NCI-H226 (cell line): ENCODE data around the gene EQTN.

ENCODE experiments used
- DNase-seq: peaks from one replicate; pipeline ENCODE4 v3.0.0-alpha.2; 2015

Gene EQTN

GRCh38 chr9:27297050-27297449, at the start of gene EQTN:
Gene EQTN (minus strand): TSS chr9:27297150. CDS start chr9:27297055, 95 bp downstream.
- DNase-seq: no peak

- no peak for DNase-seq
These were observed 47.8 kb upstream of the EQTN start for GRCh38 chr9:27344776-27345175.

DNA sequence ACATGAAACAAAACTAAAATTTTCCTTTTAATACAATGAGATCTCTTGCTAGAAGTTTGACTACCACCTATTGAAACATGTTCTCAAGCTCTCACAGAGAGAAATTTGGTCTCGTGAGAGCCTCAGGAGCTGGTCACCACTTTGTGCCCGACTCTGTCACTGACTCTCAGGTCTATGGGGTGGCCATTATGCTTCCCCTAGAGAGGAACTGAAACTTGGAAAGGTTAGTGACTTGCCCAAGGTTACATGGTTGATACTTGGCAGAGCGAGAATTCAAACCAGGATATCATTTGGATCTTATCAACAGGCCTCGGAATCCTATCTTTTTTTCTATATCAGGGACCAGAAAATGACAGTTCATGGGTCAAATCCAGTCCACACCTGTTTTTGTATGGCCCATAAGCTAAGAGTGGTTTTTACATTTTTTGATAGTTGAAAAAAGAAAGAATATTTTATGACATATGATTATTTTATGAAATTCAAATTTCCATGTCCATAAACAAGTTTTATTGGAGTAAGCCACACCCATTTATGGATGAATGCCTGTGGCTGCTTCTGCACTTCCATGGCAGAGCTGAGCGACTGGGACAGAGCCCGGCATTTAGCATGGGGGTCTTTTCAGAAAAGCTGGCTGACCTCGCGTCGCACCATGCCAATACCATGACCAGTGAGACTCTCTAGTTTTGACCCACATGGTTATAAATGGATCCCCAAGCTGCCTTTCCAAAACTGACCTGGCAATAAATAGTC, 44.8 kb upstream of the EQTN start:
- no peak for DNase-seq

- DNase-seq: no peak
These were observed 44.1 kb upstream of the EQTN start for GRCh38 chr9:27340961-27341511.

DNA sequence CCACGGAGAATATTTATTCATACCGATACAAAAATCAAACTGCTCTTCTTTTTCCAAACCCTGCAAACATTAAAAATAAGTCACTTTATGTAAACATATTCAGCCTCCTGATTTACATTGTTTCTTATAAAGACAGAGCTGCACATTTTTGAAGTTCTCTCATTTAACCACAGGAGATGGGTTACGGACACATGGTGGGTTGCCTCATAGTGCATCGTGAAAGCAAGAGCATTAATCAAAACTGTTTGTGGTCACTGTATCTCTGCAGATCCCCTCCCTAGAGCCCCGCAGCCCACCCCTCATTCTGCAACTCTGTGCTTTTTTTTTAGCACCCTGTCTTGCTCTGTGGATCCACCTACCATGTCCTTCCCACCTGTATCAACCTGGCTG, 43.3 kb upstream of the EQTN start:
- DNase-seq: no peak

DNA sequence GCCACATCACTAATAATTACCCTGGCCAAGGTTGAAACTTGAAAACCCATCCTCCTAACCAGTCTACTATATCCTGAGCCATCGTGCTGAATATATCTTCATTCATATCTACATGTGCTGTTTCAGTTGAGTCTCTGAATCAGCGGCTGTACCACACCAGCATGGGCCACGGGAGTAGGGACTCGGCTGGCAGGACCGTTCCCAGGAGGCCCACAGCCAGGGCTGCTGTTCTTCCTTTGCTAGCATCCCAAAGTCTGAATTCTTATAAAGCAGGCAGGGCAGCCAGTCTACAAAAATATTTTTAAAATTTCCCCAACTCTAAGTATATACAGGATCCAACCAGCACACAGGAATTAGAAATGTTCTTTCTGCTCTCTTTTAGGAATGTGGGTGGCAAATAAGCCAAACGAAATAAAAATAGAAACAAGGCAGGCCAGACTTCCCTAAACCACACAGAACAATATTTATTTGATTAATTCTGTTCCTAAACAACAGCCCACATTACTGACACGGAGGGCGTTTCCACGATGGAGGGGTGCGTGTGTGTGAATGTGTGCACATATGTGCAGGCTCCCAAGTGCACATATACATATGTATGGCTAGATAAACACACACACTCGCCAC, 42.8 kb upstream of the EQTN start:
- no peak for DNase-seq

DNA sequence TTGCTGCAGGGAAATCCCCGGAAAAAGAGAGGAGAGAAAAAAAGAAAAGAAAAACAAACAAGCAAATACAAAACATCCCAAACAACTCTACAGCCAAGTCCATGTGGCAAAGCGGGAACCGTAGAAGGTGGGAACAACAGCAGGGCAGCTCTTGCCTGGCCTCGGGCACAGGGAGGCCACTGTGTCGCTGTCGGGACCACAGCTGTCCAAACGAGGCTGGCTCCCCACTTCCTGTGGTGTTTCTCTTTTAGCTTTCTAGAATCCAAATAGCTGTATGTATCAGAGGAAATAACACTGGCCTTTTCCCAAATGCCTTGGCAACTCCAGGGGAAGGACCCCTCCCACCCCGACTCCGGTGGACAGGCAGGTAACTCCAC, 41.6 kb upstream of the EQTN start:
- DNase-seq: no peak

DNA sequence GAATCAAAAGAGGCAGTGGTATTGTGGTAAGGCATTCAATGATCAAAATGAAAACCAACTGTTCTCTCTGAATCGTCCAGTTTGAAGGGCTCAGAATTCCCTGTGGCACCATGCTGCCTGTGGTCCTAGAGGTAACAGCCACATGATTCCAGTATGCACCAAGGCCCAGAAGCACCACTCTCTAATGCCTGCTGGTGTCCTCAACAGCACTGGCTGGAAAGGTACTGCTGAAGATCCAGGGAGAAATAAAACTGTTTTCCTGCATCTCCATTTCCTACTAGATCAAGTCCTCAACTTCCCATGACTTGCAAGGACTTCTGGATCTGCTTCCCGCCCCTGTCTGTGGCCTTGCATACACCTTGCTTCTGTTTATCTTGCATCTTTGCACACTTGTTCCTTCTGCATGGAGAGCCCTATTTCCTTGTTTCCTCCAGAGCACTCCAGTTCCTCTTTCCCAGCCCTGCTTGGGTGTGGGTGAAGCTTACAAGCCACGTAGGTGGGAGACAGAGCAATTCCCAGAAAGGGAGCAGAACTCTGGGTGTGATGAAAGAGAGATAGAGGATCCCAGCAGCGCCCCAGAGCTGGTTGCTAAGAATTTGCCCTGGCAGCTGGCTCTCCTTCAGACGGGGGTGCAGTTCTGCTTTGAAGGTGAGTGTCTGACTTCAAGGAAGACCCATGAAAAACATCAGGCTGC, 41.0 kb upstream of the EQTN start:
- DNase-seq: no peak

DNA sequence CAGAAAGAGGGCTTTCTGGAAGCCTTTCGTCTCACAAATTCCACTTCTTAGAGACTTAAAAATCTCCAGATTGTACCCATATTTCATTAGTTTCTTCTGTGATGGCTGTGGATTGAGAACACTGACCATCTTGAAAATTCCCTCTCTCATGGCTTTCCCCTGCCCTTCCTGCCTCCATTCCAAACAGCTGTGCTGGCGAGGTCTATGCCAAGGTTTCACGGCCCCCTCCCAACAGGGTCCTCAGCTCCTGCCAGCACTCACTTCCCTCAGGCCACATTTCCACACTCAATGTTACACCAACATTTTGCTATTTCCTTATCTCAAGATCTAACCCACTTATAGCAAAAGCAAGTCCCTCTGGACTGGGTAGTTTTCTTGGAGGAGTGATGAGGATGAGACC, 40.3 kb upstream of the EQTN start:
- DNase-seq: no peak

GRCh38 chr9:27336829-27337228, 39.9 kb upstream of the EQTN start:
- DNase-seq: no peak

- DNase-seq: no peak
These were observed 39.2 kb upstream of the EQTN start for GRCh38 chr9:27336126-27336525.

DNA sequence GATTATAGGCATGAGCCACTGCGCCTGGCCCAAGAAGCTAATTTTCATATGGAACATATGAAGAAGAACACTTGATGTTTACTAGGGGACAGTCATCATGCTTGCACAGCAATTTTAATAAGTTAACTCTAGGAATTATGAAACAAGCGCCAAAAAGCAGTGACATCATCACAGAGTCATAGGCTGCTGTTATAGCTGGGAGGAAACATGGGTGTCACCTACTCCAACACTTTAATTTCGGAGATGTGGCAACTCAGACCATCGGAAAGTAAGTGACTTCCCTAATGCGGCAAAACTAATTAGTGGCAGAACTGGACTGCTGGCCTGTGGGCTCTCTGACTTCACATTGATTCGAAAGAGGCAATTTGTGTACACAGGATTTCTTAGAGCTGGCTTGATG, 38.1 kb upstream of the EQTN start:
- DNase-seq: no peak

DNA sequence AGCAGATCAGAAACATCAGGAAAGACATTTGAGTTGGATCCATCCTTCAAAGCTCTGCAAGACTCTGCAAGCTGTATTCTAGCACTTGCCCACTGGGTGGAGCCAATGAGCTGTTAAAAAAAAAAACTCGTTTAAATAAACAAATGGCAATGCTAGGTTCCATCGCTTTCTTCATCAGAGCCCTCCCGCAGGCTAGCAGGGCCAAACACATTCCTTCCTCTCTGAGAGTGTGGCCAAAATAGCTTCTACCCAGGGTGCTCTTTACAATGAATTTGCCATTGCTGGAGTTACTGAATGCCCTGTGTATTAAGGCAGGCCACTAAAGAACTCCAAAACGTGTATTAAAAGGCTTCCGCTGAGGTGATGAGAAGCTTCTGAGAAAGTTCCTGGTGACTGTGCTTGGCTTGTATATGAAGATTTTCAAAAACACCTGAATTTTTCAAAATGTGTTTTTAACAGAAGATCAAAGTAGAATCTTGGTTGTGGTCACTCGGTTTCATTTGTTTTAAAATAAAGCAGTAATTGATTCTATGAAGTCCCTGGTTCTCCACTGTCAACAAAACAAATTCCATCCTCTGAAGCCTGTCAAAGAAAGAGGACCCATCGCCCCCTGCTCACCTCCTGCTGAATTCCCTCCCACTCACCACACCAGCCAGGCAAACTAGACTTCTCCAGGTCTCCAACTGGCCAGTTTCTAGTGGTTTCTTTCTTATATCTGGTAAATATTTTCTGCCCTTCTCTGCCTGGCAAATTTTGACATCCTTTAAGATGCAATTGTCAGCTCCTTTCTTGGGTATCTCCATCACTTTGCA, 36.5 kb upstream of the EQTN start:
- peak; percentile 26 for DNase-seq

GRCh38 chr9:27331393-27331792, 34.4 kb upstream of the EQTN start:
- DNase-seq: no peak

DNA sequence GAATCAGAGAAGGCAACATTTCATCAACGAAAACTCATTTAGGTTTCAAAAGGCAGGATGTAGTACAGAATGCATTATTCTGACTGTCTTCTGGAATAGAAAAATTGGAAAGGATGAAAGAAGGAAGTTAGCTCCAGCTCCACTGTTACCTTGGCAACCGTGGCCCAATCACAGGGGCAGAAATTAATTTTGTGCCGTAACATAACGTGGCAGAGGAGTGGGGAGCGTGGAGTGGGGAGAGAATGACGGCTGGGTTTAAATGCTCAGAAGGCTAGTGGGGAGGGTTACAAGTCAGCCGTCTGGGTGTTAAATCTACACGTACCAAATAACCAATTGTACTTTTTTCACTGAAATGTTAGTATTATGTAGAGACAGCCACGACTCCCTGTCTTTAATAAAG, 32.3 kb upstream of the EQTN start:
- DNase-seq: no peak

DNA sequence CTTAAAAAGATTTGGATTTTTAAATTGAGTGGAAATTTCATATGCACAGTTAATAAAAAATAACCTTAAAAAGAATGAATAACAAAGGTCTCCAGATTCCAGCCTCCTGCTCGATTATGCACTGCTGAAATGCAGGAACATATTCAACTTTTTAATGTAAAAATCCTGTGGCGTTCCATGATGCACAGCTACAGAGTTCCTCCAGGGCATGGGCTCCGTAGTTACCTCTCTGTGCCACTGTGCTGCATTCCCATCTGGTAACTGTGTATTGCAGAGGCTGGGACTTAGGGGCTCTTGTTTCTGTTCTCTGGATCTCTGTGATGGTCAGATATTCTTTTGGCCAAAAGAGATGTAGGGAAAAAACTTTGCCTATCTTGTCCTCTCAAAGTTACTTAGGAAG, 31.5 kb upstream of the EQTN start:
- no peak for DNase-seq

- no peak for DNase-seq
These were observed 14.2 kb upstream of the EQTN start for GRCh38 chr9:27311184-27311583.

DNA sequence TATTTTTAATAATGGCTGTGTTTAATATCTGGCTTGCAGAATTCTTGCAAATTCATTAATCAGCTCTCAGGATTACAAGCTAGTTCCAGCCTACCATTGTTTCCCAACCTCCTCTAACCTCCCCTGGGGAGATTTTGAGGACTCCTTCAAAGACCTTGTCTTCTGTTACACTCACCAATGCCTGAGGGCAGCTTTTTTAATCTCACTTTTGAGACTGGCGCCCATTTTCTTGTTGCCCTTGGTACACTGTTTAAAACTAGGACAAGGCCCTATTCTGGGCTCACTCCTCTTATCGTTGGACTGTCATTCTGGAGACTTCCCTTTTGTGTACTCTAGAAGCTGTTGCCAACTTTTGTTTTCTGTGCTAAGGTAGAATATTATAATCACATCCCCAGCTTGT, 13.6 kb upstream of the EQTN start:
- no peak for DNase-seq

DNA sequence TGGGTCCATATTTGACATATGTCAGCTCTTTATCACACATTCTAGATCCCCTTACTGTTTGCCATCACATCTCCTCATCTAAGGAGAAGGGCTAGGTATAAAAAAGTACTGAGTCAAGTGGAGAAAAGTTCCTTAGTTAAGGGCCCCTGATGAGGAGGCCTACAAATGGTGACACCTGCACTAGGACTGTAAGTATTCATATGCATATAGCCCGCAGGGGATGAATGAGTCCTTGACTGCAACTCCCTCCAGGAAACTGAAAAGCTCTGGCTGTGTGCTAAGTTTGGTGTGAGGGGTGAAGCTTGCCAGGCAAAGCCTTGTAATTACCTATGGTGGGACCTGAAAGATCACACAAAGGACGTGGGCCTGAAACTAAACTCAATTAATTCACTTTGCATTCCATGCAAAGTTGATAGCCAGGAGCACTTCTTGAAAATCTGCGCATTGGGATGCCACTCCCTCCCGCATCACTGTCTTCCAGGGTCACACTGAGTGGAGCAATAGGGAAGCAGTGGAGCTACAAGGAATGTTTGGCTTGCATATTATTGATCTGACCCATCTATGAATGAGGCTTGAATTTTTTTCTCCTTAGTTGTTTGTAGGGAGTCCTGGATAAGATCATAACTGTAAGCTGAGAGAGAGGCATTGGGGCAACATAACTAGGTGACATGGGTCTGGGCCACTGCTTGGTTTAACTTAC, 11.9 kb upstream of the EQTN start:
- DNase-seq: no peak

- DNase-seq: no peak
These were observed 7.6 kb upstream of the EQTN start for GRCh38 chr9:27304521-27304920.

GRCh38 chr9:27303219-27303618, 6.3 kb upstream of the EQTN start:
- no peak for DNase-seq

DNA sequence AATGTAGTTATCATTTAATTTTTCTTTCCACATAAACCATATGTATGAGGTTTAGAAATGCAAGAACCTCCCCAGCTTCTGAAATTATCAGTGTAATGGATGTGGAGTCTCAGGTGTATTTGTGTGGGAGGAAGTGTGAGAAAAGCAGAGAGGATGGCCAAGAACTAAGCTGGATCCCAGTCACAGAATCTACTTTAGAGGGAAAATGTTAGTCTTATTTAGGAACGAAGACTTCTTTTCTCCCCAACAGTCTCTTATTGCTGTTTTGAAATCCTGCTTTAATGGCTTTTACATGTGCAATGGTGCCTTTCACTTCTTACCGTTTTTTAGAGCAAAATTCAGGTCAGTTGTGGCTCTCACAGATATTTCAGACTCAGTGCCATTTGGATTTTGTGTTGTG, 3.0 kb downstream of the EQTN start:
- no peak for DNase-seq
